T-helper 9 cell (primary cell): ENCODE measurements around the gene TIAL1.
A peak's percentile ranks its signal among the peaks of the same experiment; 100 is the strongest.
"Not testable (repeated sequence)": the region's sequence is repeated elsewhere in the genome, so short reads cannot be mapped to it uniquely, and the experiment has no call there.

Experiments used
- DNase-seq: peaks from one replicate; pipeline ENCODE4 v3.0.0-alpha.2; 2020

The TIAL1 gene

DNA sequence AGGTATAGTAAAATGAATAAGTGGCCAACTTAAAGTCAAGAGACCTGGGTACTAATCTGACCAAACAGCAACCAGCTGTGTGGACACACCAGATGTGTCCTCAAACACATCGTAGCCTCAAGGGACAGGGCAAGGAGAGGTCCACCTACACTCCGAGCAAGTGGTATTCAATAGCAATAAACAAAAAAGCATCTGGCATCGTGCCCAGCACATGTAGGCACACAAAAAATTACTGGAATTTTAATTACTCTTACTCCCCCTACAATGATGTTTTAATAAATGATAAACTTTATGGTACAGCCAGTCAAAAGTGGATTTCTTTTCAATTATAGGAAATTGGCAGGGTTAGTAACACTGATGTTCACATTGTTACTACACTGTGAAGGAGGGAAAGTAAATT, 50.8 kb downstream of the TIAL1 start:
- no peak for DNase-seq

DNA sequence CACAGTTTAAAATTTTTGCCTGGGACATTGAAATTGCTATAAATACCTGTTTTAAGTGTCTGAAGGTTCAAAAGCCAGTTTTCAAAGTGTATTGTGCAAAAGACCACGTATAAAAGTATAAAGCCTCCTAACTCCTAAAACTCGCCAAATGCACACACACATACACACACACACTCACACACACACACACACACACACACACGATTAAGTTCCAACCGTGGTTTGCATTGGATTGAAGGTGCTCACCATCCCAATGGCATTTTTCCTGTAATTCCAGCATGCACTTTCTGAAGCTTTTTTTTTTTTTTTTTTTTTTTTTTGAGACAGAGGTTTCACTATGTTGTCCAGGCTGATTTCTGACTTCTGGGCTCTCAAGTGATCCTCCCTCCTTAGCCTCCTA, 51.5 kb downstream of the TIAL1 start:
- DNase-seq, result no peak

GRCh38 chr10:119543814-119544642, 52.7 kb downstream of the TIAL1 start:
- DNase-seq, result no peak

DNA sequence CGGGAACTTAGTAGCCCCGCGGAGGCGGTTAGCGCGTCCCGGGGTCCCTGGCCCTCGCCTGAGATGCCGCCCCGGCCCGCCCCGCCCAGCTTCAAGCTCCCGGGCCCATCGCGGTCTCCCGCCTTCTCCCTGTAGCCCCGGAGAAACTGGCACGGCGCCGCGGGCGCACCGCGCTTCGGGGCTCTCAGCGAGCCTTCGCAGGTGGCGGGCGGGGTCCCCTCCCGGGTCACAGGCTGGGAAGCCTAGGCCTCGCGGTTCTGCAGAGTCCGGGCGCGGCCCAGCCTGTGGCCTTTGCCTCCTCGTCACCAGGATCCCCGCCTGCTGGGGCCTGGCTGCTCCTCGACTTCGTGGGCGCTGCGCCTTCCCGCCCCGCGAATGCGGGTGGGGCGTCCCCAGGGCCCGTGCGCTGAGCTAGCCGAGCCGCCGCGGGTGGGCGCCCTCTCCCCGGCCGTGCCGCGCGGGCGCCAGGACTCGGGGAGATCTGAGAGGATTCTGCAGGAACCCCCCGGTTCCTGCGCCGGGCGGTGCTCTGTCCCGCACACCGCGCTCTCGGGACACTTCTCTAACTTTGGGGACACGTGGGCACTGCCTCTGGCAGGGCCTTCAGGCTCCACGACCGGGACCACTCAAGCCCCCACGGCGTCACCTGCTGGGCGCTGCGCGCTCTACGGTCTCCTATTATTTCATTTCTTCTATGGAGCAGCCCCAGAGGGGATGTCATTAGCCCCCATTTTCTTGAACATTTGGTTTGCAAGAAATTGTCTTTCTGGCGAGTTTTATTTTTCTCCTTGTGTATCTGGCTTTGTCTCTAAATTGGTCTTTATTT, 53.6 kb downstream of the TIAL1 start:
- DNase-seq, result peak; percentile 42

GRCh38 chr10:119542357-119542987, 54.3 kb downstream of the TIAL1 start, which contains the start of gene RGS10:
RGS10 (minus strand) TSS chr10:119542719; CDS start chr10:119542638, 81 bp downstream.
- peak; percentile 66 for DNase-seq

- peak; percentile 37 for DNase-seq
Observed at GRCh38 chr10:119541459-119542356, 55.1 kb downstream of the TIAL1 start.

DNA sequence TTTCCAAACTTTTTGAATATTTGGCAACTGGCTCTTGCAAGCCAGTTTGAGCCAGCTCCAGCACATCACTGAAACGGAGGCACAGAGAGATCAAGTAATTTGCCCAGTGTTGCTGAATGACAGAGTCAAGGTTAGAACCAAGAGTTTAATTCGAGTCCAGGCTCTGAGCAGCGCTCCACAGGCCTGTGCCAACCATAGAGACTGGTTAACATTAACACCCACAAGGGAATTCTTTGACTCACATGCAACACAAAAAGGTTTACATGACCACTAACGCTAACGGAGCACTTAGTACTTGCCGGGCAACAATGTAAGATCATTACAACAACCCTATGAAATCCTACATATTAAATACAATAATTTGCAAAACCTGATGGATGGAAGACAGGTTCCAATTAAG, 55.7 kb downstream of the TIAL1 start:
- DNase-seq, result no peak

DNA sequence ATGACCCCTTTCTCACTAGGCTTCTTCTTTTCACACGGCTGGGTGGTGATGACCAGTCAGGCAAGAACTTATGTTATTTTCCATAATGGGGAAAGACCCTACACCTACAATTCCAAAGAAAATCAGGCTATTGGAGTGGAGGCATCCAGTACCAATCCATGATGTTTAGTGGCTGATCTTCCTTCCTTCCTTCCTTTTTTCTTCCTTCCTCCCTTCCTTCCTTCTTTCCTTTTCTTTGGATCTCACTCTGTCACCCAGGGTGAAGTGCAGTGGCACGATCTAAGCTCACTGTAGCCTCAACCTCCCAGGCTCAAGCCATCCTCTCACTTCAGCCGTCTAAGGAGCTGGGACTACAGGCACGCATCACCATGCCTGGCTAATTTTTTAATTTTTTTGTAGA, 56.7 kb downstream of the TIAL1 start:
- DNase-seq, result no peak

- DNase-seq, result no peak
Observed at GRCh38 chr10:119539359-119539825, 57.4 kb downstream of the TIAL1 start.

- DNase-seq, result no peak
Observed at GRCh38 chr10:119538632-119539358, 58.0 kb downstream of the TIAL1 start.

- no peak for DNase-seq
Observed at GRCh38 chr10:119537953-119538630, 58.7 kb downstream of the TIAL1 start.

- DNase-seq, result no peak
Observed at GRCh38 chr10:119536508-119537025, 60.2 kb downstream of the TIAL1 start.

GRCh38 chr10:119535837-119536507, 60.8 kb downstream of the TIAL1 start:
- no peak for DNase-seq

- DNase-seq, result no peak
Observed at GRCh38 chr10:119535305-119535704, 61.5 kb downstream of the TIAL1 start.

GRCh38 chr10:119533473-119533872, 63.3 kb downstream of the TIAL1 start:
- DNase-seq, result no peak

DNA sequence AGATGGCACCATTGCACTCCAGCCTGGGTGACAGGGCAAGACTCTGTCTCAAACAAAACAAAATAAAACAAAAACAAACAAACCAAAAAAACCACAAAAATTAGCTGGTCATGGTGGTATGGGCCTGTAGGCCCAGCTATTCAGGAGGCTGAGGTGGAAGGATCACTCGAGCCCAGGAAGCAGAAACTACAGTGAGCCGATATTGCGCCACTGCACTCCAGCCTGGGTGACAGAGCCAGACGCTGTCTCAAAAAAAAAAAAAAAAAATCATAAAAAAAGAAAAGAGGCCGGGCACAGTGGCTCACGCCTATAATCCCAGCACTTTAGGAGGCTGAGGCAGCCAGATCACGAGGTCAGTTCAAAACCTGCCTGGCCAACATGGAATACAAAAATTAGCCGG, 64.0 kb downstream of the TIAL1 start:
- DNase-seq, result not testable (repeated sequence)

GRCh38 chr10:119532251-119532650, 64.5 kb downstream of the TIAL1 start:
- not testable (repeated sequence) for DNase-seq

GRCh38 chr10:119531067-119531466, 65.7 kb downstream of the TIAL1 start:
- DNase-seq, result no peak

GRCh38 chr10:119528663-119529237, 68.0 kb downstream of the TIAL1 start:
- not testable (repeated sequence) for DNase-seq
